Esophagus muscularis mucosa (tissue), 2 donors: Measurements from ENCODE around the gene RASAL2.

ENCODE experiments used
- POLR2A ChIP-seq: fragments of 450-650 bp; IDR thresholded peaks from one replicate; pipeline ENCODE4 v1.6.1; 2017; ENCODE audit warnings: antibody characterized with exemption, moderate library complexity, mild to moderate bottlenecking, low read depth
- POLR2AphosphoS5 ChIP-seq, 2 donors: sonication (generic); formaldehyde crosslinking; IDR thresholded peaks; one replicate each; pipeline ENCODE4 v1.6.1; 2017; ENCODE audit warnings: antibody characterized with exemption in 2 of 2

GRCh38 chr1:178461701-178462100 lies 367.8 kb downstream of the RASAL2 start:
- TF ChIP-seq POLR2AphosphoS5 (IDR thresholded peaks at IDR 0.05) (no peak), POLR2A (no peak)
